ENCODE data around the gene FAM240B. TPM values are rescaled to one million over a fixed set of nuclear protein-coding genes. Genes with fewer than 3 reads are reported as not detected.

The FAM240B gene
- total RNA-seq, 1 experiment from 2014 or later: not detected

- Histone ChIP-seq H4K8ac (replicated peaks; ENCODE audit: insufficient read length, low read depth, low read length) (no peak overlapping the region), H3K56ac (ENCODE audit: insufficient read length, low read depth, low read length) (no peak overlapping the region), H4K20me1 (ENCODE audit: control insufficient read depth, insufficient read depth, insufficient read length) (no peaks in the 10 kb centered on the region), H2AK5ac (ENCODE audit: insufficient read length, low read length) (no peak overlapping the region), H3K9me3 (ENCODE audit: control insufficient read depth, low read depth, low read length) (no peaks in the 10 kb centered on the region), H3K23ac (ENCODE audit: insufficient read length, low read depth, low read length) (no peak overlapping the region), H2BK5ac (ENCODE audit: insufficient read length, low read length) (no peak overlapping the region), H3K79me1 (ENCODE audit: insufficient read depth, low read depth, low read length, poor library complexity, severe bottlenecking) (no peaks in the 10 kb centered on the region), H2BK20ac (ENCODE audit: low read depth, low read length, poor library complexity, severe bottlenecking) (no peak overlapping the region), H3T11ph (ENCODE audit: low read length) (no peak overlapping the region), H3K27me3 (ENCODE audit: insufficient read depth, low read length) (no peaks in the 10 kb centered on the region), H3K4me2 (ENCODE audit: insufficient read depth, insufficient read length, low read length) (no peak overlapping the region), H3K9ac (ENCODE audit: extremely low read depth, insufficient read length, low read length) (no peak overlapping the region), H3K18ac (ENCODE audit: insufficient read length, low read depth, low read length) (no peak overlapping the region), H3K4me1 (ENCODE audit: insufficient read depth, low read length) (no peaks in the 10 kb centered on the region; the same call in 1 of the 2 replicates), H3K4ac (ENCODE audit: low read depth, low read length) (no peak overlapping the region), H2BK12ac (ENCODE audit: insufficient read length, low read depth, low read length) (no peak overlapping the region), H2BK15ac (ENCODE audit: low read depth, low read length) (no peak overlapping the region), H3K14ac (ENCODE audit: insufficient read depth, low read length) (no peak overlapping the region), H3K23me2 (ENCODE audit: insufficient read length, low read depth, low read length, poor library complexity, severe bottlenecking) (no peaks in the 10 kb centered on the region), H4K91ac (ENCODE audit: insufficient read length, low read depth, low read length) (no peak overlapping the region), H3K79me2 (ENCODE audit: insufficient read depth, low read length) (no peaks in the 10 kb centered on the region), H2BK120ac (ENCODE audit: low read depth, low read length, poor library complexity, severe bottlenecking) (no peak overlapping the region), H4K5ac (ENCODE audit: insufficient read length, low read depth, low read length) (no peak overlapping the region), H3K27ac (ENCODE audit: insufficient read length, low read depth, low read length) (no peak overlapping the region), H2AFZ (ENCODE audit: low read length) (no peak overlapping the region)
- H3K4me3 Mint-ChIP-seq: no peak overlapping the region
- no peak overlapping the region for H3K27ac Mint-ChIP-seq
- TF ChIP-seq CTCF (conservative IDR thresholded peaks at IDR 0.05): no peak
- no CpG with 5 or more reads among the region's 2 CpGs for WGBS (ENCODE audit: extremely low coverage, insufficient read length, low lambda C conversion rate)
- H3K4me1 Mint-ChIP-seq: peaks cover 3 to 4% of the 10 kb centered on the region in 2 experiments; a peak in 3 of 4 replicates
- DNase-seq: no peak
- no peaks in the 10 kb centered on the region; a peak in 1 of 7 replicates for H3K36me3 Mint-ChIP-seq (ENCODE audit: insufficient read depth in 1 of 3, low read depth in 3 of 3)
- no peaks in the 10 kb centered on the region; the same call in none of the 2 replicates for H3K27me3 Mint-ChIP-seq (ENCODE audit: low read depth)
- no peaks in the 10 kb centered on the region for H3K9me3 Mint-ChIP-seq
These were observed 4.2 kb downstream of the FAM240B start for GRCh38 chr9:38715684-38716083.
